Neural progenitor cell (in vitro differentiated cells): ENCODE data around the gene ZNF598. TPM values are rescaled to one million over a fixed set of nuclear protein-coding genes. Genes with fewer than 3 reads are reported as not detected.

Source experiments
- DNase-seq: peaks from one replicate; pipeline ENCODE4 v3.0.0-alpha.2; 2016; ENCODE audit warnings: low spot score
- H2AFZ ChIP-seq: fragments of 200-600 bp; sonication (generic); replicated peaks from 2 replicates; pipeline ENCODE4 v1.6.1; 2016; ENCODE audit warnings: antibody characterized with exemption
- H3F3A ChIP-seq: fragments of 200-600 bp; sonication (generic); 2 replicates; pipeline ENCODE4 v1.6.1; 2016; ENCODE audit warnings: antibody characterized with exemption, low read depth
- H3K27ac ChIP-seq: fragments of 200-600 bp; sonication (generic); 2 replicates; pipeline ENCODE4 v1.5.1; 2016; ENCODE audit warnings: mild to moderate bottlenecking
- H3K27me3 ChIP-seq: fragments of 200-600 bp; sonication (generic); 2 replicates; pipeline ENCODE4 v1.6.1; 2016; ENCODE audit warnings: mild to moderate bottlenecking, moderate library complexity
- H3K36me3 ChIP-seq: fragments of 200-600 bp; sonication (generic); 2 replicates; pipeline ENCODE4 v1.5.1; 2016
- H3K4me1 ChIP-seq: fragments of 200-600 bp; sonication (generic); 2 replicates; pipeline ENCODE4 v1.6.1; 2016; ENCODE audit warnings: mixed run types
- H3K4me2 ChIP-seq: fragments of 200-600 bp; sonication (generic); 2 replicates; pipeline ENCODE4 v1.6.1; 2016
- H3K4me3 ChIP-seq: fragments of 200-600 bp; sonication (generic); 2 replicates; pipeline ENCODE4 v1.5.1; 2016
- H3K79me2 ChIP-seq: fragments of 200-600 bp; sonication (generic); 2 replicates; pipeline ENCODE4 v1.6.1; 2016; ENCODE audit warnings: low read depth
- H3K9ac ChIP-seq: fragments of 200-600 bp; sonication (generic); 2 replicates; pipeline ENCODE4 v1.6.1; 2016
- H3K9me3 ChIP-seq: fragments of 200-600 bp; sonication (generic); 2 replicates; pipeline ENCODE4 v1.5.1; 2016; ENCODE audit warnings: low read depth
- H4K20me1 ChIP-seq: fragments of 200-600 bp; sonication (generic); 2 replicates; pipeline ENCODE4 v1.6.1; 2016; ENCODE audit warnings: low read depth
- H3K27ac Mint-ChIP-seq: 3 replicates; pipeline ENCODE4 v1.8.0; 2021; ENCODE audit warnings: mixed read lengths
- H3K27me3 Mint-ChIP-seq: 2 replicates; pipeline ENCODE4 v1.8.0; 2022; ENCODE audit warnings: low read depth, mild to moderate bottlenecking, inconsistent platforms, moderate library complexity, mixed read lengths; ENCODE audit not compliant: insufficient read depth
- H3K36me3 Mint-ChIP-seq: 3 replicates; pipeline ENCODE4 v1.8.0; 2021; ENCODE audit warnings: mixed read lengths
- H3K4me1 Mint-ChIP-seq: 3 replicates; pipeline ENCODE4 v1.8.0; 2021; ENCODE audit warnings: mixed read lengths
- H3K4me3 Mint-ChIP-seq: 3 replicates; pipeline ENCODE4 v1.8.0; 2021; ENCODE audit warnings: mild to moderate bottlenecking, moderate library complexity, mixed read lengths
- H3K9me3 Mint-ChIP-seq: 3 replicates; pipeline ENCODE4 v1.8.0; 2020; ENCODE audit warnings: mixed read lengths
- EZH2 ChIP-seq: fragments of 200-600 bp; sonication (generic); IDR thresholded peaks from 2 replicates; pipeline ENCODE4 v1.6.1; 2017; ENCODE audit warnings: antibody characterized with exemption, mild to moderate bottlenecking, moderate library complexity
- EZH2phosphoT487 ChIP-seq: fragments of 200-600 bp; sonication (generic); IDR thresholded peaks from 2 replicates; pipeline ENCODE4 v1.6.1; 2017; ENCODE audit warnings: antibody characterized with exemption
- total RNA-seq: library from RNA; depleted of rRNA; stranded (reverse); fragments of >200 nt; gene quantifications from 2 replicates; pipeline ENCODE4 v1.2.3, GENCODE V29; 2015; ENCODE audit warnings: low replicate concordance
- TF ChIP-seq, protein P1 (sequence below): fragments of 200-600 bp; sonication (generic); IDR thresholded peaks from 2 replicates; pipeline ENCODE4 v1.5.1; 2017; ENCODE audit warnings: antibody characterized with exemption, mild to moderate bottlenecking

ZNF598 gene
- total RNA-seq, 1 donor from 2014 or later = 12.7 TPM

DNA sequence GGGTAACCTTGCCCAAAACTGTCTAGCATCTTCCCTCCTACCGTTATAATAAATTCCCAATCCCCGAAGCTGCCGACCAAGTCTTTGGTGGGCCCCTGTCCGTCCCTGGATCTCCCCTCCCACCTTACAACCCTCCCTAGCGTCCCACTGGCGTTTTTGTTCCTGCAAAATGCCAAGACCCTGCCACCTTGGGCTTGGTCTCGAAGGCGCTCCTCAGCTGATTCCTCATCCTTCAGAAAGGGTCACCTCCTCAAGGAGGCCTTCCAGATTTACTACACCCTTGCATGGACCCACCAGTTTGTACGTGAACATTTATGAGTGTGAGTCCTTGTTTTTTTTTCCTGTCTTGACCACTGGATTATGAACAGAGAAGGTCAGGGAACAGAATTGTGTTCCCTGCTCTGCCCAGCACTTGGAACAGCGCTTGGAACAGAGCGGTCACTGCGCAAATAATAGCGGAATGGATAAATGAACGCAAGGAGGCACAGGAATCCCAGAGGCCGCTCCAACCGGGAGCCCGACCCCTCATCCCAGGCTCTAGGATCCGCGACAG, 26.6 kb downstream of the ZNF598 start:
- H3K27ac ChIP-seq = no peak overlapping the region
- TF ChIP-seq, protein P1, sequence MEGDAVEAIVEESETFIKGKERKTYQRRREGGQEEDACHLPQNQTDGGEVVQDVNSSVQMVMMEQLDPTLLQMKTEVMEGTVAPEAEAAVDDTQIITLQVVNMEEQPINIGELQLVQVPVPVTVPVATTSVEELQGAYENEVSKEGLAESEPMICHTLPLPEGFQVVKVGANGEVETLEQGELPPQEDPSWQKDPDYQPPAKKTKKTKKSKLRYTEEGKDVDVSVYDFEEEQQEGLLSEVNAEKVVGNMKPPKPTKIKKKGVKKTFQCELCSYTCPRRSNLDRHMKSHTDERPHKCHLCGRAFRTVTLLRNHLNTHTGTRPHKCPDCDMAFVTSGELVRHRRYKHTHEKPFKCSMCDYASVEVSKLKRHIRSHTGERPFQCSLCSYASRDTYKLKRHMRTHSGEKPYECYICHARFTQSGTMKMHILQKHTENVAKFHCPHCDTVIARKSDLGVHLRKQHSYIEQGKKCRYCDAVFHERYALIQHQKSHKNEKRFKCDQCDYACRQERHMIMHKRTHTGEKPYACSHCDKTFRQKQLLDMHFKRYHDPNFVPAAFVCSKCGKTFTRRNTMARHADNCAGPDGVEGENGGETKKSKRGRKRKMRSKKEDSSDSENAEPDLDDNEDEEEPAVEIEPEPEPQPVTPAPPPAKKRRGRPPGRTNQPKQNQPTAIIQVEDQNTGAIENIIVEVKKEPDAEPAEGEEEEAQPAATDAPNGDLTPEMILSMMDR = no peak
- no peak for TF ChIP-seq EZH2phosphoT487
- H3K4me3 ChIP-seq = peak overlapping the region; percentile 95
- peaks cover 24% of the 10 kb centered on the region for H3K27me3 Mint-ChIP-seq
- H3K9ac ChIP-seq = no peak overlapping the region
- peaks cover 27% of the 10 kb centered on the region for H3K4me1 Mint-ChIP-seq
- peak overlapping the region; percentile 90 for H2AFZ ChIP-seq
- H3K36me3 Mint-ChIP-seq = peaks cover 8% of the 10 kb centered on the region
- peaks cover 14% of the 10 kb centered on the region for H3K79me2 ChIP-seq
- H3K27me3 ChIP-seq = peaks cover 56% of the 10 kb centered on the region
- H3K4me1 ChIP-seq = peaks cover 37% of the 10 kb centered on the region
- peak overlapping the region; percentile 82 for H3K4me3 Mint-ChIP-seq
- H3K36me3 ChIP-seq = no peaks in the 10 kb centered on the region
- peaks cover 37% of the 10 kb centered on the region for H4K20me1 ChIP-seq
- peak overlapping the region; percentile 93 for H3K4me2 ChIP-seq
- no peaks in the 10 kb centered on the region for H3K9me3 ChIP-seq
- no peaks in the 10 kb centered on the region for H3K9me3 Mint-ChIP-seq
- peaks cover 26% of the 10 kb centered on the region for H3F3A ChIP-seq
- peak overlapping the region; percentile 10 for H3K27ac Mint-ChIP-seq
- DNase-seq = no peak

DNA sequence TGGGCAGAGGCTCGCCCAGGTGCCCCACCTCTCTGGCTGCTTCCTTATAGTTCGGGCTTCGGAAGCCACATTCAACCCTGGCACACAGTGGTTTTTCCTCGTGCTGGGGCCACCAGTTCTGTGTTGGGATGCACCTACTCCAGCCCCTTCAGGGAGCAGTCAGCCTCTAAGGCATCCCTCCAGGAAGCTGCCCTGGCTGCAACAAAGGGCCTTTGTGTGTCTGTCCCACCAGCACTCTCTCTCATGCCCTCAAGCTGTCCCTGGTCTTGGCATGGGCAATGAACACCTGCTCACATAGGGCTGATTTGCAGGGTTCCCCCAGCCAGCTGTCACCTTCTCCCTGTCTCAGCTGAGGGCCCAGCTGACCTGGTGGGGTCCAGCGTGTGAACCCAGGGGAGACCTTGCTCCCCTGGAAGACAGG, 27.6 kb downstream of the ZNF598 start:
- Histone ChIP-seq H3K36me3 (no peaks in the 10 kb centered on the region), H3K9ac (no peak overlapping the region), H3K79me2 (peaks cover 14% of the 10 kb centered on the region), H4K20me1 (peaks cover 43% of the 10 kb centered on the region), H3K9me3 (no peaks in the 10 kb centered on the region), H2AFZ (no peak overlapping the region), H3K27ac (no peak overlapping the region), H3F3A (peaks cover 26% of the 10 kb centered on the region), H3K4me2 (peak overlapping the region; percentile 42), H3K4me1 (peaks cover 37% of the 10 kb centered on the region), H3K4me3 (no peak overlapping the region), H3K27me3 (peaks cover 56% of the 10 kb centered on the region)
- peaks cover 24% of the 10 kb centered on the region for H3K27me3 Mint-ChIP-seq
- peaks cover 27% of the 10 kb centered on the region for H3K4me1 Mint-ChIP-seq
- peak overlapping the region; percentile 82 for H3K4me3 Mint-ChIP-seq
- H3K9me3 Mint-ChIP-seq = no peaks in the 10 kb centered on the region
- TF ChIP-seq EZH2phosphoT487 (no peak), EZH2 (no peak)
- H3K36me3 Mint-ChIP-seq = peaks cover 8% of the 10 kb centered on the region
- DNase-seq = no peak
- no peak overlapping the region for H3K27ac Mint-ChIP-seq

DNA sequence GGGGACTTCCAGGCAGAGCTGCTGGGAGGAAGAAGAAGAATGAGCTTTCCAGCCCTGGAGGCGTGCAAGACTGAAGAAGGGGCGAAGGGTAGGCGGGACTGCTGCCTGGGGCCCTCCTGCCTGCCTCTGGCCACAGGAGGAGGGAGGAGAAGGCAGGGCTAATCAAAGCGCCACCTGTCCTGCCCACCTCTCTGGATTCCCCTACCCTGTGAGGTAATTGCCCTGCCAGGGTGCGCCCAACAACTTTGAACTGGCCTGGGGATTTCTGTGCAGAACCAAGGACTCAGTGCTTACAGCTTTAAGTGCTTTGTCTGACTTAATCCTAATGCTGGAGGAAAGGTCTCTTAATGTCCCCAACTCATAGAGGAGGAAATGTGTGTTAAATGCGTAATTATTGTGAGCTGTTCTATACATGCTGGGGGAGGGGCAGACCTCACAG, 28.2 kb downstream of the ZNF598 start, which contains the start of gene NOXO1:
Gene NOXO1, minus strand, starts transcription at position 72 of the 439 bp plus-strand sequence. CDS start 290 bp downstream, outside the sequence.
- H3K27ac Mint-ChIP-seq = no peak within 1 kb of the TSS
- H3K4me3 ChIP-seq = no peak within 1 kb of the TSS

More for the DNA sequence above, 28.2 kb downstream of the ZNF598 start, which contains the start of gene NOXO1:
- Histone ChIP-seq H3K79me2 (peaks cover 14% of the 10 kb centered on the region), H2AFZ (no peak within 1 kb of the TSS), H3K4me2 (peak within 1 kb of the TSS; percentile 77), H3K36me3 (no peaks in the 10 kb centered on the region), H4K20me1 (peaks cover 44% of the 10 kb centered on the region), H3K27ac (no peak within 1 kb of the TSS), H3K9me3 (no peaks in the 10 kb centered on the region), H3K9ac (no peak within 1 kb of the TSS), H3F3A (peaks cover 26% of the 10 kb centered on the region), H3K4me1 (peaks cover 37% of the 10 kb centered on the region), H3K27me3 (peaks cover 56% of the 10 kb centered on the region)
- no peak for DNase-seq
- Mint-ChIP-seq H3K4me1 (peaks cover 24% of the 10 kb centered on the region), H3K27me3 (peaks cover 24% of the 10 kb centered on the region), H3K4me3 (peak within 1 kb of the TSS; percentile 82), H3K36me3 (peaks cover 2% of the 10 kb centered on the region), H3K9me3 (no peaks in the 10 kb centered on the region)
- no peak for TF ChIP-seq EZH2phosphoT487
- TF ChIP-seq EZH2 = no peak
- TF ChIP-seq, protein P1 = no peak
